UCSD-AML1 (cell line): ENCODE results near the gene DLGAP5.

Experiments used
- DNase-seq: peaks from one replicate; lab custom pipeline; 2025; ENCODE audit not compliant: unreplicated experiment; lab: John Stamatoyannopoulos, UW

DLGAP5 gene, protein sequence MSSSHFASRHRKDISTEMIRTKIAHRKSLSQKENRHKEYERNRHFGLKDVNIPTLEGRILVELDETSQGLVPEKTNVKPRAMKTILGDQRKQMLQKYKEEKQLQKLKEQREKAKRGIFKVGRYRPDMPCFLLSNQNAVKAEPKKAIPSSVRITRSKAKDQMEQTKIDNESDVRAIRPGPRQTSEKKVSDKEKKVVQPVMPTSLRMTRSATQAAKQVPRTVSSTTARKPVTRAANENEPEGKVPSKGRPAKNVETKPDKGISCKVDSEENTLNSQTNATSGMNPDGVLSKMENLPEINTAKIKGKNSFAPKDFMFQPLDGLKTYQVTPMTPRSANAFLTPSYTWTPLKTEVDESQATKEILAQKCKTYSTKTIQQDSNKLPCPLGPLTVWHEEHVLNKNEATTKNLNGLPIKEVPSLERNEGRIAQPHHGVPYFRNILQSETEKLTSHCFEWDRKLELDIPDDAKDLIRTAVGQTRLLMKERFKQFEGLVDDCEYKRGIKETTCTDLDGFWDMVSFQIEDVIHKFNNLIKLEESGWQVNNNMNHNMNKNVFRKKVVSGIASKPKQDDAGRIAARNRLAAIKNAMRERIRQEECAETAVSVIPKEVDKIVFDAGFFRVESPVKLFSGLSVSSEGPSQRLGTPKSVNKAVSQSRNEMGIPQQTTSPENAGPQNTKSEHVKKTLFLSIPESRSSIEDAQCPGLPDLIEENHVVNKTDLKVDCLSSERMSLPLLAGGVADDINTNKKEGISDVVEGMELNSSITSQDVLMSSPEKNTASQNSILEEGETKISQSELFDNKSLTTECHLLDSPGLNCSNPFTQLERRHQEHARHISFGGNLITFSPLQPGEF

DNA sequence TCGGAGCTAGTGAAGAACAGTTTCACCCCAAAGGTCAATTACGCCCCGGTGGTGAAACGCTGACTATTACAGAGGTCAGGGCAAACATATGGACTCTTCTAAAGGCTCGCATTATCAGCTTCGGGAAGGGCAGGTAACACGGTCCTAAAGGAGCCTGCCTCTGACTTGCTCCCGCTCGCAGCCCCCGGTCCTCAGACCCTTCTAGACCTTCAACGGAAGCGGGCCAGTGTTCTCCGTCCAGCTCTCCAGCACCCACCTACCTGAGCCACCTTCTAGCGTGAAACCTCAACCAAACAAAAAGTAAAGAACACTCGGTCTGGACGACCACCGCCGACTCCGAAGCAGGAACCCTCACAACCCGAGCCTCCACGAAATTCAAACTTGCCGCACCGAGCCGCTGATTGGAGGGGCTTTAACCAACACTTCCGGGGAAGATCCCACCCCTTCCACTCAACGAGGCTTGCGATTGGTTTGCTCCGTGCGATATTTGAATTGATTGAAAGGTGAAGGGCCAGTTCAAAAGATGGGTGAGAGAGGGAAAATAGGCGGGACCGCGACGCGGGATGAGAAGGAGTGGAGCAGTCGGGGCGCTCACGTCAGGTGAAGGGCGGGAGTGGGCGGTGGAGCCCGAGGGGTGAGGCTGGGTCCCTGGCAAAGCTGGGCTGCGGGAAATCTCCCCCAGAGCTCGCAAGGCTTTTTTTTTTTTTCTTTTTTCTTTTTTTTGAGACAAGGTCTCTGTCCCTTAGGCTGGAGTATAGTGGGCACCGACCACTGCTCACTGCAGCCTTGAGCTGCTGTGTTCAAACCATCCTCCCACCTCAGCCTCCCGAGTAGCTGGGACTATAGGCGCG is at the start of gene DLGAP5:
Gene DLGAP5 (minus strand): TSS at position 383 of the 851 bp plus-strand sequence. CDS start 2,406 bp downstream, outside the sequence.
- peak; percentile 89 for DNase-seq

DNA sequence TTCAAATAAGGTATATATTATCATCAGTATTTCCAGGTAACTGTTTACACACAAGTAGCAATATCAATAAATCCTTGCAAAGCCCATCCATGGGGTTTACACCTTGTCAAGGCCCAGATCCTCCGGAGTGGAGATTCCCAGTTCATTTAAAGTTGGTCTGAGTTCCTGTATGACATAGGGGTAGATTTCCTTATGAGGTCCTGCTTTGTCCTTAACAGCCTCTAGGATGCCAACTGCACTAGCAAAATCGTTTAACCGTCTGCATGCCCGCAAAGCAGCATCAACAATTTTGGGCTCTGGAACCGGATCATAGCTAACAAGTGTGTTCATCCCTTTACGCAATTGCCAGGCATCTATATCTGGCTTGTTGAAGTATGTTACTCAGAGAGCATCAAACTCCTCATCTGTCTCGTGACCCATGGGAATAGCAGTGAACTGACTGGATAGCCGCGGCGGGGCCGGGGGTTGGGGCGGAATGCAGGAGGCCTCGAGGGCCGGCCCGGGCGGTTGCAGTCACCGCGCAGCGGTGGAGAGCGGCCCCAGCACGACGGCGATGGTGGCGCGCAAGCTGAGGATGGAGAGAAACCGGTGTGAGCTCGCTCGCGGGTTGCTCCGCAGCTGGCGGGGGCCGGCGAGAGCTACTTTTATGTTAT is 49.3 kb upstream of the DLGAP5 start:
- DNase-seq, result no peak

DNA sequence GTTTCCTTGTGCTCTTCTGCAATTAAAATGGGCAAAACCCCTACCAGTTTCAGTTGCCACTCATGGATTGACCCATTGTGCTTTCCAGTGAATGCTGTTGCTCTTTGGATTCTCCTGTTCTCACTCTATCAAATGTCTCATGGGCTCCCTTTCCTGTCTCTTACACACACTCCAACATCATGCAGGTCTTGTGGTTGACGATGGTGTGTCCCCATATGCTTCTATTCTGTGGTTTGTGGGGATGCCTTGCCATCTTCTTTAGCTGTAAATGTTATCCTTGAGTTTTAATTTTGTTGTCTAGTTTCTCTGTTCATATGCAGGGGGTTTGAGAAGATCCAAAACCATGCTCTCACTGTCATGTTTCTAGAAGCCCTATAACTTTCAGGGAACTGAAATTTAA is 47.9 kb upstream of the DLGAP5 start:
- DNase-seq, result no peak

DNA sequence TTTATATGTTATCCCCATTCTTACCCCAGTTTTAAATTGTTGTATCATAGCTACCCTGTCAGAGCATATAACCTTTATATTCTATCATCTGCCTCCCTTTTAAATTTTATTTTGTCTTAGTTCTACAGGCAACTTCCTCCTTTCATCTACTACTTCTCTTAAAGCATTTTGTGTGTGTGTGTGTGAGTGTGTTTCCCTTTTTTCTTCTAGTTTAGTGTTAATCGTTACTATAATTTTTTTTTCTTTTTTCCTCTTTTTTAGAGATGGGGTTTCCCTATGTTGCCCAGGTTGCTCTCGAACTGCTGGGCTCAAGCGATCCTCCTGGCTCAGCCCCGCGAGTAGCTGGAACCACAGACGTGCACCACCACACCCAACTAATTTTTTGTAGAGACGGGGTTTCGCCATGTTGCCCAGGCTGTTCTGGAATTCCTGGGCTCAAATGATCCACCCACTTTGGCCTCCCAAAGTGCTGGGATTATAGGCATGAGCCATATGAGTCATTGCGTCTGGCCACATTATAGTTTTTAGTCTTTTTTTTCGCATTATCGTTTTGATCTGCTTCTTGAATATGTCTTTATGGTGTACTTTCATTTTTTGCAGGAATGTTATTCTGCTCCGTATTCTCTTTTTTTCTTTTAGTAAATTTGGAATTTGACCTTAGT is 46.8 kb upstream of the DLGAP5 start:
- no peak for DNase-seq

DNA sequence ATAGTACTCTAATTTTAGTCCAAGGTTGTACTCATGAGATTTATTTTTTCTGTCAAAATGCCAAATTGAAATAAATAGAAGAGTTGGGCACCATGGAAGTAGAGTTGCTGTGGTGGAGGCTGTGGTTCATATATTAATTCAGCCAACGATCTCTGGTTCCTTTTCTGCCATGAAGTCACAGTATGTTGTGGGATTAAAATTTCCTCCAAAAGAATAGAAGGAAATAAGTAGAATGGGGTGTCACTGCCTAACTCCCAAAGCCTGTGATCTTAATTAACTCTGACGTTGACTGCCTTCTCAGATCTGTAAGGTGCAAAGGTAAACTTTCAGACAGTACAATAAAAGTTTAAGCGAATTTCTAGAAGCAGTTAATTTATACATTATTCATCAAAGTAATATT is 42.2 kb upstream of the DLGAP5 start:
- DNase-seq, result no peak

DNA sequence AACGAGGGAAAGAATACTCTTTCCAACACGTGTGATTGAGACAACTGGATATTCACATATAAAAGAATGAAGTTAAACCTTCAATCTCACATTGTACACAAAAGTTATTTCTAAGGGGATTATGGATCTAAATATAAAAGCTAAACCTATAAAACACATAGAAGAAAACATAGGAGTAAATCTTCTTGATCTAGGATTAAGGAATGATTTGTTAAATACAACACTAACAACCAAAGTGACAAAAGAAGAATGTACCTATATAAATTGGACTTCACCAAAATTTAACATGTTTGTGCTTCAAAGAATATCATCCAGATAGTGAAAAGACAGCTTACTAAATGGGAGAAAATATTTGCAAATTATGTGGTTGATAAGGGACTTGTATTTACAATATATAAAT is 36.9 kb upstream of the DLGAP5 start:
- DNase-seq, result no peak

DNA sequence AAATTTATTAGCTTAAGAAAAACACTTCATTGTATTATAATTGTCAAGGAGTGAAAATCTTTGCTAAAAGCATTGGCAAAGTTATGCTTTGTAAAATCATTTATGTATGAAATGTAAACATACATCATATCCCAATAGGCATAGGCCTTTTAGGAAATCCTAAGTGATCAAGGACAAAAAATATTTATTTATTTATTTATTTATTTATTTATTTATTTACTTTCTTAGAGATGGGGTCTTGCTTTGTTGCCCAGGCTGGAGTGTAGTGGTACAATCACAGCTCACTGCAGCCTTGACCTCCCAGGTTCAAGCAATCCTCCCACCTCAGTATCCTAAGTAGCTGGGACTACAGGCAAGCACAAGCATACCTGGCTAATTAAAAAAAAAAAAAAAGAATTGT is 32.0 kb upstream of the DLGAP5 start:
- no peak for DNase-seq

DNA sequence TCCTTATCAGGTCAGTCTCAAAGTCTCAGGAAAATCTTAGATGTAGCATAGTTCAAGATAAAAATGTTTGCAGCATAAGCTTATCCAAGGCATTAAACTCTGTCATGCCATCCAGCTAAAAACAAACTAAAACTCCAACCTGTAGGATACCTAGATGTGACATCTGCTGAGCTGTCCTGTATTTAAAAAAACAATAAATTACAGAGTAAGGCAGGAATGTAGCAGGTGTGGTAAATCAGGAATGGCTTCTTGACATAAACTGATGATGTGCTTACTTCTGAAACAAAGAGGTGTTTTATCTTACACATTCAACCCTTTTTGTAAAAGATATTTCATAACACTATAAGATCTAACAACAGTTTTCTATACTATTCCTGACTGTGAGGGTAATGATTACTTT is 30.6 kb upstream of the DLGAP5 start:
- DNase-seq, result no peak

DNA sequence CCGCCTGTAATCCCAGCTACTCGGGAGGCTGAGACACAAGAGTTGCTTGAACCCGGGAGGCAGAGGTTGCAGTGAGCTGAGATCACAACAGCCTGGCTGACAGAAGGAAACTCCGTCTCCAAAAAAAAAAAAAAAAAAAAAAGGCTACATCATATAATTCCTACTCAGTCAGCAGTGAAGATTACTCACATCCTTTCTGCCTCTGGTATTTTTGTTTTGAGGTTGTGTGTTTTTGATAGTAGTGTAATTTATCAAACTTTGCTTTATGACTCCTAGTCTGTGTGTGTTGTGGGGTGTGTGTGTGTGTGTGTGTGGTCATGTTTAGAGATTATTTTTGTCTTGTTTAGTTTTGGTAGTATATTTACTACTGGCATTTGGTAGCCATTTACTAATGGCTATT is 29.8 kb upstream of the DLGAP5 start:
- no peak for DNase-seq

DNA sequence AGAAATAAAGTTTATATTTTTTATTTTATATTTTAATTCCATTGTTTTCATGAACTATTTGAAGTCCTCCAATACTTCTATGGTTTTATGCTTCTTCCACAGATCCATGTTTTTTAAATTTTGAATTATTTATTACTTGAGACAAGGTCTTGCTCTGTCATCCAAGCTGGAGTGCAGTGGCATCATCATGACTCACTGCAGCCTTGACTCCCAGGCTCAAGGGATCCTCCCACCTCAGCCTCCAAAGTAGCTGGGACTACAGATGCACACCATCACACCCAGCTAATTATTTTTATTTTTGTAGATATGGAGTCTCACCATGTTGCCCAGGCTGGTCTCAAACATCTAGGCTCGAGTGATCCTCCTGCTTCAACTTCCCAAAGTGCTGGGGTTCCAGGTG is 28.8 kb upstream of the DLGAP5 start:
- DNase-seq, result no peak

DNA sequence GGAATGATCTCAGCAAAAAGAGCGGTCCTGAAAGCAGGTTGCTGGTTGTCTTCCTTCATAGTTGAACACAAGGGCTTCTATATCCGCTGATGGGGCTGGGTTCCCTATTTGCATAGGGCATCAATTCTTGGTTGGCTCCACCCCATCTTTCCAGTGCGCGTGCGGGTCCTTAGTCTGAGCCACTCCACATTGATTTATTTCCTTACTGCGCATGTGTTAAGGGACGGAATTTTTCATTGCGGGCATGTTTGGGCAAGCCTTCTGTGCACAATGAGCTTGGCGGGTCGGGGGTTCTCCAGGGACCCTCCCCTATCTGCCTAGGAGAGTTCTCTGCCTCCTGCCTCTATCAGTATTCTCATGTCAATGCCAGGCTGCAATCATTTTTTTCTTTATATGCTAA is 21.2 kb upstream of the DLGAP5 start:
- DNase-seq, result no peak

DNA sequence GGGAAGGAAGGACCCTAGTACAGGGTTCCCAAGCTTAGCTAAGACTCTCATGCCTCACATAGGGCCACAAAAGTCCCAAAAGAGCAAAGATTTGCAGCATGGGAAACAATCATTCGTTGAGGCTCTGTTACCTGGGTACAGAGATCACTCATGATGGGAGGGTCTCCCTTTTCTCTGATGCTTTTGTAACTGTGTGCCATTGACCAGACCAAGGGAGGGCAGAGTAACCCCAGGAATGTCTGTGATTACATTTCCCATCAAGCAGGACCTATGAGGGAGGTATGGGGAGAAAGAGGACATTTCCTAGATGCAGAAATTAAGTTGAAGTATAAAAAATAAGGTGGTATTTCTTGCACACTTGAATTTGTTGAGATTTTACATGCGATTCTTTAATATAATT is 16.4 kb upstream of the DLGAP5 start:
- DNase-seq, result no peak

DNA sequence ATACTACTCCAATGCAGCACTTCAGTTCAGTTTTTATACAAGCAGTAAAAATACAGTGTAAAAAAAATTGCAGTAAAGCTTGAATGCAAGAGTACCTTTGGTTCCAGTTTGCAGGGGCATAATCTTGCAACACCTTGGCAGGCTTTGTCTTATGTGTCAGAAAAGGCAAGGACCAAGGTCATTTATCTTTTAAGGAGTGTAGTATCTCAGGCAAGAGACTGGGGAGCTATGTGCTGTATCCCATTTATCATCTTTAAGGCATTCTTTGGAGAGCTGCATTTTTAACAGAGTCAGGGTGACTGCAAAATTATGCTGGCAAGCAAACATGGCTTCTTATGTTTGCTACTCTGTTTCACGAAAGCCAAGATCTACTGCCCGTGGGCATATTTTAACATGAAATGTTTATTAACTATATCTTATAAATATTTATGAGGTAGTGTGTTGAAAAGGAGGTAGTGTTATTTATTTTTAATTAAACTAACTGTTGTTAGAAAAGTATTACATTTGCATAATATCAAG is 14.8 kb upstream of the DLGAP5 start:
- DNase-seq, result no peak

DNA sequence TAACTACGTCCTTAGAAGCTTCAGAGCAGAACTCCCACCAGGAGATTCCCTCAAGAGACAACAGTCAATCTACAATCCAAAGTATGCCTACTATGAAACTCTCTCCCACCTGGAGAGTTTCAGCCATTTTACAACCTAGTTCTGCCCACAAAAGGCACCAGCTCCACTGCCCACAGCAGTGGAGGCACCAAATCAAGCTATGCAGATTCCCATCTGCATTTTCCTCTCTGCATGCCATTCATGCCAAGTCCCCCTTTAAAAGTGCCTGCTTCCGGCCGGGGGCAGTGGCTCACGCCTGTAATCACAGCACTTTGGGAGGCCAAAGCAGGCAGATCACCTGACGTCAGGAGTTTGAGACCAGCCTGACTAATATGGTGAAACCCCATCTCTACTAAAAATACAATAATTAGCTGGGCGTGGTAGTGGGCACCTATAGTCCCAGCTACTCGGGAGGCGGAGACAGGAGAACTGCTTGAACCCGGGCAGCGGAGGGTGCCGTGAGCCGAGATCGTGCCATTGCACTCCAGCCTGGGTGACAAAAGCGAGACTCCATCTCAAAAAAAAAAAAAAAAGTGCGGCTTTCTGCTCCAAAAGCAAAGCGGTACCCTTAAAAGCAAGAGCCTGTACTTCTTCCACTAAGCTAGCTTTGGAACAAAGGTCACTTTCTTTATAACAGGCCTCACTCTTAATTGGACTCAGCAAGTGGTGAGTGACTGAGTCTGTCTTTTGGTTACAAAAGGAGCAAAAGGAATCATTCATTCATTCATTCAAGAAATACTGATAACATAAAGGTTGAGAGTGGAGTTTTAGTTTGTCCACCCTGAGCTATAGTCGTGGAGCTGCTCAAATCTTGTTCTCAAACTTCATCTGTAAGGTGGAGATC is 10.1 kb upstream of the DLGAP5 start:
- DNase-seq, result no peak

DNA sequence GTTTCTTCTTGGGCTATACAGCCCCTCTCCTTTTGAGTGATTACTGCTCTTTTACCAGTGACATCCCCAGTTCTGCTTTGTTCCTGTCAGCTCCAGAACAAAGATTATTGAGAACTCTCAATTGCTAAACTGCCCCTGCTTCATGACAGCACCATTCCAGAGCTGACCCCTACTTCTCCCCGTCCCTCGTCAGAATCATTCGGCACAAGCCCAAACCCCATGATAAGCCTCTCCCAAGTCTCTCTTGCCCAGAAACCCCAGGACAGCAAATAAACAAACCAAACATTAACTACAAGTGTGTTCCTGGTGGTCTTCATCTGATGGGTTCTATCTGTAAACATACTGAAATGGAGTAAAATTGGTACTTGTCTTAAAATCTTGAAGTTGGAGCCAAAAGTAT is 9.3 kb upstream of the DLGAP5 start:
- DNase-seq, result no peak

DNA sequence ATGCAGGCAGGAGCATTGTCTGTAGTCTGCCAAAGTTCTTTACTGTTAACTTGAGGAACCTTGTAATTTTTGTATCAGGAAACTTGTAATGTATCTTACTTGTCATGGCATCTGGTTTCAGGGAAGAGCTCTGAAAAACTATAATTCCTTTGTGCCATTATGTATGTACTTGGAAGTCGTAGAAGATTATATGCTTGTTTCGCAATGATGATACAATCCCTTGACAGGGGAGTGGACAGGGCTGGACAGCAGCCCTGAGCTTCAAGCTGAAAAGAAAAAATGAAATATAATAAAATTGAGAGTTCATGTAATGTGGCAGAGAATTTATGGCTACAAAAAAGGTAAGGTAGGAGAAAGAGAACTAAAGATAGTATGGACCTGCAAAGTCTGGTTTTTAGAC is 7.4 kb upstream of the DLGAP5 start:
- DNase-seq, result no peak

DNA sequence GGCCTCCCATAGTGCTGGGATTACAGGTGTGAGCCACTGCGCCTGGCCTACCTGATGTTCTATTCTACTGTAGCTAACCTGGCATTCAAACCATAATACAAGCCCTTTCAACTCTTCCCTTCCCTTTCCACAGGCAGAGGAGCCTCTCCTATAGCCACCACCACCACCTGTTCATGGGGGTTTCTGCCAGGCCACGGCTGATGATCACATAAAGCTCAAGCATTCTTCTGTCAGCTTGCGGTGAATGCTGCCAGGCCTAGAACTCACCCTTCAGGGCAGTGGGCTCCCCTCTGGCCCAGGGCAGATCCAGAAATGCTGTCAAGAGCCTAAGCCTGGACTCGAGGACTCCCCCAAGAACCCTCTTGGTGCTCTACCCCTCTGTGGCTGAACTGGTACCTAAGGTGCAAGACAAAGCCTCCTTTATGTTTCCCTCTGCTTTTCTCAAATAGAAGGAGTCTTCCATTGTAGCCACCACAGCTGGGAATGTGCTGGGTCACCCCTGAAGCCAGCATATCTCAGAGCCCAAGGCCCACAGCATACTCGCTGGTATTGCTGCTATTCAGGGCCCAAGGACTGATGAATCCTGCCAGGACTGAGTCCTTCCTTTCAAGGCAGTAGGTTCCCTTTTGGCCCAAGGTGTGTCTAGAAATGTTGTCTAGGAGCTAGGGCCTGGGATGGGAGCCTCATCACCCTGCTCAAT is 3.4 kb upstream of the DLGAP5 start:
- DNase-seq, result no peak

DNA sequence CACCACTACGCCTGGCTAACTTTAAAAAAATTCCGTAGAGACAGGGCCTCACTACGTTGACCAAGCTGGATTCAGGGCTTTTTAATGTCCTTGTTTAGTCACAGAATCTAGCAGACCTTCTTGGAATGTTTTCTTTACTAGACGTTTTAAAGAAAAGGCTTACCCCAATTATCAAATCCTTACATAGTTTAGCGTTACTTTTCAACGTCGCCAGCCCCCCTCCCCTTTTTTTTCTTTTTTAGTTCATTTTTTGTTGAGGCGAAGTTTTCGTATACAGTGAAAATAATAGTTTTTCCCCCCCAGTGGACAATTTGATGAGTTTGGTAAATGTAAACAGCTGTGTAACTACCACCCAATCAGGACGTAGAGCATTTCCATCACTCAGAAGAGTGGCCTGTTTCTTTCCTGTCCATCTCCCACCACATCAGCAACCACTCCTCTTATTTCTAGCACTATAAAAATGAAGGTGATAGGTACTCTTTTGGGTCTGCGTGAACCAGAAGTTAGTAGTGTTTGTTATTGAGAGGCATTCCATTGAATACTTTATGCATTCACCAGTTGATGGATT is 753 bp upstream of the DLGAP5 start:
- DNase-seq, result no peak
